PC-3 (cell line): ENCODE results near the gene RIN1. TPM values are rescaled to one million over a fixed set of nuclear protein-coding genes. Genes with fewer than 3 reads are reported as not detected.

Experiments used
- ATAC-seq: fragments of 200-7000 bp; cut with Tn5 transposase; 2 replicates; pipeline ENCODE4 v1.9.1; 2020; ENCODE audit warnings: mild to moderate bottlenecking, moderate library complexity
- BruUV-seq: library from RNA; stranded (reverse); fragments of 400-500 nt; replicated peaks from 2 replicates; lab custom pipeline; 2021; lab: Mats Ljungman, UMichigan
- CTCF ChIA-PET: fragments of 300-600 bp; sonication (Branson Sonifier 250); formaldehyde crosslinking; loops from one replicate; lab custom pipeline; 2022; ENCODE audit warnings: antibody characterized with exemption; lab: Charles Lee
- POLR2A ChIA-PET: fragments of 300-600 bp; sonication (Branson Sonifier 250); formaldehyde crosslinking; loops from one replicate; lab custom pipeline; 2022; ENCODE audit warnings: antibody characterized with exemption; ENCODE audit not compliant: unreplicated experiment; lab: Charles Lee
- DNase-seq: peaks from one replicate; pipeline ENCODE4 v3.0.0-alpha.2; 2015
- H2AFZ ChIP-seq: fragments of 300-600 bp; sonication (generic); 2 replicates; pipeline ENCODE4 v1.6.0; 2016; ENCODE audit warnings: antibody characterized with exemption, low read length
- H3F3A ChIP-seq: fragments of 300-600 bp; sonication (generic); one replicate; pipeline ENCODE4 v1.6.0; 2017; ENCODE audit warnings: antibody characterized with exemption, low read length, control low read depth, mild to moderate bottlenecking; ENCODE audit not compliant: unreplicated experiment
- H3K27ac ChIP-seq: fragments of 300-600 bp; sonication (generic); 2 replicates; pipeline ENCODE4 v1.5.1; 2016; ENCODE audit warnings: mild to moderate bottlenecking, low read length
- H3K27me3 ChIP-seq: fragments of 300-600 bp; sonication (generic); 2 replicates; pipeline ENCODE4 v1.6.1; 2016; ENCODE audit warnings: low read length, mixed read lengths
- H3K36me3 ChIP-seq: fragments of 300-600 bp; sonication (generic); 2 replicates; pipeline ENCODE4 v1.6.1; 2016; ENCODE audit warnings: low read depth, mixed run types, low read length, mixed read lengths
- H3K4me1 ChIP-seq: fragments of 300-600 bp; sonication (generic); 2 replicates; pipeline ENCODE4 v1.5.1; 2016; ENCODE audit warnings: low read length; ENCODE audit not compliant: insufficient read depth
- H3K4me2 ChIP-seq: fragments of 300-600 bp; sonication (generic); 2 replicates; pipeline ENCODE4 v1.6.0; 2016; ENCODE audit warnings: low read length
- H3K4me3 ChIP-seq: fragments of 300-600 bp; sonication (generic); 2 replicates; pipeline ENCODE4 v1.5.1; 2016; ENCODE audit warnings: mild to moderate bottlenecking, low read length, mixed read lengths
- H3K79me2 ChIP-seq: fragments of 300-600 bp; sonication (generic); 2 replicates; pipeline ENCODE4 v1.6.1; 2017; ENCODE audit warnings: low read length, mixed read lengths
- H3K9ac ChIP-seq: fragments of 300-600 bp; sonication (generic); 2 replicates; pipeline ENCODE4 v1.6.0; 2016; ENCODE audit warnings: mild to moderate bottlenecking, low read length
- H3K9me2 ChIP-seq: fragments of 300-600 bp; sonication (generic); replicated peaks from 2 replicates; pipeline ENCODE4 v1.6.1; 2016; ENCODE audit warnings: mixed run types, low read length, mixed read lengths
- H3K9me3 ChIP-seq: fragments of 300-600 bp; sonication (generic); 2 replicates; pipeline ENCODE4 v1.6.1; 2016; ENCODE audit warnings: low read length, mixed read lengths
- H4K20me1 ChIP-seq: fragments of 300-600 bp; sonication (generic); 2 replicates; pipeline ENCODE4 v1.6.1; 2016; ENCODE audit warnings: low read length, mixed read lengths
- EZH2 ChIP-seq: fragments of 300-600 bp; sonication (generic); IDR thresholded peaks from one replicate; pipeline ENCODE4 v1.6.1; 2017; ENCODE audit warnings: antibody characterized with exemption, mild to moderate bottlenecking, low read length; ENCODE audit not compliant: unreplicated experiment
- EZH2phosphoT487 ChIP-seq: fragments of 300-600 bp; sonication (generic); IDR thresholded peaks from 2 replicates; pipeline ENCODE4 v1.6.1; 2018; ENCODE audit warnings: mild to moderate bottlenecking, antibody characterized with exemption, low read length, borderline replicate concordance
- intact Hi-C: fragments of 100-400 bp; cut with micrococcal nuclease; formaldehyde crosslinking; loops from 2 replicates; pipeline ENCODE4 v1.9.0; 2023
- total RNA-seq: library from RNA; depleted of rRNA; stranded (reverse); fragments of >200 nt; gene quantifications from 2 replicates; pipeline ENCODE4 v1.2.3, GENCODE V29; 2014
- TF ChIP-seq, protein P1 (sequence below): fragments of 300-600 bp; sonication (generic); conservative IDR thresholded peaks from 2 replicates; pipeline ENCODE4 v1.5.1; 2017; ENCODE audit warnings: antibody characterized with exemption, low read depth, mild to moderate bottlenecking, low read length

RIN1 gene
- total RNA-seq, 1 experiment from 2014 or later: 41.2 TPM

DNA sequence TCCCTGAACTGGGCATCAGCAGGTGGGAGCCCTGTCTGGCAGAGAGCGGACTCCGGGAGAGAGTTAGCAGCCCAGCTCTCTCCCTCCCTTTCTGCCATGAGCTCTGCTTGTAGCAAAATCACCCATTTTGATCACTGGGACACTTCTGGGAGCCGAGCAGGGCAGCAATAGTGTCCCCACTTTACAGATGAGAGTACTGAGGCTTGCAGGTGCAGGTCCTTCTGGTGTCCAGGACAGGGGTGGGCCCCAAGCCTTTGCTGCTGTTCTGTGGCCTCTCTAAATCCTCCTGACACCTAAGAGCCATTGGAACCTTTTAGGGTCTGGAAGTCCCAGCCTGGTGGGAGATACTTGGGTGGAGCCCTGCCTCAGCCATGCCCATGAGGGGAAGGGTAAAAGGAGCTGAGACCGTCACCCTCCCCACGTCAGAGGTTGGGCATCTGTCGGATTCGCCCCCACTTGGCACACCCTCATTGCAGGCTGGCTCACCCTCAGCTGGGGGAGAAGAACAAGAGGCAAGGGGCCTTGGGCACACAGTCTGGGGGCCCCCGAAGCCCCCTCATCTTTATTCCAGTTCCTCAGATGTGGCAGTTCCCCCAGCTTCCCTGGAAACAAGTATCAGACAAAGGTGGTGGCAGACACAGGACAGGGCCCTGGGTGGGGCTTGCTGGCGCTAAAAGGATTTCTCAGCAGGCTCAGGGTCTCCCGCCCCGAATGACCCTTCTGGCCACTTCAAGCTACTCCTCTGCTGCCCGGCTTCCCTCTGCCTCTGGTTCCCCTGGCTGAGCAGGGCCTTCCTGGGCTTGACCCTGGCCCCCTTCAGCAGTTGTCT lies 4.5 kb downstream of the RIN1 start:
- Histone ChIP-seq H3K4me3 (no peak overlapping the region), H3K9ac (no peak overlapping the region), H3K79me2 (peaks cover 17% of the 10 kb centered on the region), H2AFZ (no peak overlapping the region), H3K27me3 (no peaks in the 10 kb centered on the region), H3K9me2 (no peaks in the 10 kb centered on the region), H3K9me3 (no peaks in the 10 kb centered on the region), H3K27ac (no peak overlapping the region), H3K4me2 (no peak overlapping the region), H3F3A (no peaks in the 10 kb centered on the region), H4K20me1 (no peaks in the 10 kb centered on the region), H3K36me3 (peaks cover 14% of the 10 kb centered on the region; the same call in 1 of the 2 replicates), H3K4me1 (peaks cover 40% of the 10 kb centered on the region)
- no TSS peak for BruUV-seq
- CTCF ChIA-PET: no interaction called here
- no peak for ATAC-seq
- intact Hi-C loops: no loop called here
- no peak for DNase-seq
- POLR2A ChIA-PET: no interaction called here
- TF ChIP-seq, protein P1, sequence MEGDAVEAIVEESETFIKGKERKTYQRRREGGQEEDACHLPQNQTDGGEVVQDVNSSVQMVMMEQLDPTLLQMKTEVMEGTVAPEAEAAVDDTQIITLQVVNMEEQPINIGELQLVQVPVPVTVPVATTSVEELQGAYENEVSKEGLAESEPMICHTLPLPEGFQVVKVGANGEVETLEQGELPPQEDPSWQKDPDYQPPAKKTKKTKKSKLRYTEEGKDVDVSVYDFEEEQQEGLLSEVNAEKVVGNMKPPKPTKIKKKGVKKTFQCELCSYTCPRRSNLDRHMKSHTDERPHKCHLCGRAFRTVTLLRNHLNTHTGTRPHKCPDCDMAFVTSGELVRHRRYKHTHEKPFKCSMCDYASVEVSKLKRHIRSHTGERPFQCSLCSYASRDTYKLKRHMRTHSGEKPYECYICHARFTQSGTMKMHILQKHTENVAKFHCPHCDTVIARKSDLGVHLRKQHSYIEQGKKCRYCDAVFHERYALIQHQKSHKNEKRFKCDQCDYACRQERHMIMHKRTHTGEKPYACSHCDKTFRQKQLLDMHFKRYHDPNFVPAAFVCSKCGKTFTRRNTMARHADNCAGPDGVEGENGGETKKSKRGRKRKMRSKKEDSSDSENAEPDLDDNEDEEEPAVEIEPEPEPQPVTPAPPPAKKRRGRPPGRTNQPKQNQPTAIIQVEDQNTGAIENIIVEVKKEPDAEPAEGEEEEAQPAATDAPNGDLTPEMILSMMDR: no peak
- TF ChIP-seq EZH2 (no peak), EZH2phosphoT487 (no peak)

DNA sequence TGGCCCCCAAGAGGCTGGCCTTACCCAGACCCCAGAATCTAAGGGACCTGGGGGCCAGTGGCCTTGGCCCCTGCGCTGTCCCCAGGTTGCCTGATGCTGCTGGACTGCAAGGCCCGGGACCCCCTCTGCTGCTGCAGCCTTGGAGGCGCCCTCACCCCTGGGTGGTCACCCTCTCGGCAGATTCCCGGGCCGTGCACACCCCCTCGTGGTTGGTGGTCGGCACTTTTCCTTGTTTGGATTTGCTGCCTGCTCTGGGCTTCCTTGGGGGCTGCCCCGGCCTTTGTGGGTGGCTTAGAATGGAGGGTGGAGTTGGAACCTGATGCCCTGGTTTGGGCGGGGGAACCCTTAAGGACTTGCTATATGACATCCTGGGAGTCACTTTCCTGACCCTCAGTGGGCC lies 5.3 kb downstream of the RIN1 start:
- Histone ChIP-seq H4K20me1 (no peaks in the 10 kb centered on the region), H3K4me2 (no peak overlapping the region), H3K27me3 (no peaks in the 10 kb centered on the region), H3K27ac (no peak overlapping the region), H3F3A (no peaks in the 10 kb centered on the region), H3K9me2 (no peaks in the 10 kb centered on the region), H3K79me2 (peaks cover 15% of the 10 kb centered on the region), H3K4me1 (peaks cover 36% of the 10 kb centered on the region), H3K36me3 (peaks cover 14% of the 10 kb centered on the region; the same call in 1 of the 2 replicates), H3K9ac (no peak overlapping the region), H2AFZ (no peak overlapping the region), H3K4me3 (no peak overlapping the region), H3K9me3 (no peaks in the 10 kb centered on the region)
- ChIA-PET POLR2A (no interaction called here), CTCF (no interaction called here)
- ATAC-seq (no peak), DNase-seq (no peak)
- no peak for TF ChIP-seq EZH2
- TF ChIP-seq, protein P1: no peak
- intact Hi-C loops: no loop called here
- no TSS peak for BruUV-seq

DNA sequence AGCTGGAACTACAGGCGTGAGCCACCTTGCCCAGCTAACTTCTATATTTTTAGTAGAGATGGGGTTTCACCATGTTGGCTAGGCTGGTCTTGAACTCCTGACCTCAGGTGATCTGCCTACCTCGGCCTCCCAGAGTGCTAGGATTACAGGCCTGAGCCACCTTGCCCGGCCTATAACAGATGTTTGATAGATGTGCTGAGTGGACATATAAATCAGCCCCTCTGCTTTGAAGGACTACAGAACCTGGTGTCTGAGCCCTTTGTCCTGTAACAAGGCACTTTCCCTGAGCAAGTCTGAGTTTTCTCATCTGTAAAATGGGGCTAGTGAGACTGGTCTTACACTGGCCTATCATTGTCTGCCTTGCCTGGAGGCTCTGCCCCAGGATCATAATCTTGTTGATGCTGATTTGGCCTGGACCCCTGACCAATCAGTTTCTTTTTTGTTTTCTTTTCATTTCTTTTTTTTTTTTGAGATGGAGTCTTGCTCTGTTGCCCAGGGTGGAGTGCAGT lies 7.0 kb downstream of the RIN1 start:
- CTCF ChIA-PET: interaction anchor here (1.0 to 1.2 kb wide), 2 partner anchors 16 to 57 kb away, joined by 3 to 6 read pairs; no protein-coding TSS in a partner anchor
- ATAC-seq: no peak
- peaks cover 23% of the 10 kb centered on the region for H3K4me1 ChIP-seq

More for the DNA sequence above, 7.0 kb downstream of the RIN1 start:
- Histone ChIP-seq H3K9me2 (no peaks in the 10 kb centered on the region), H3K27ac (no peak overlapping the region), H3F3A (no peaks in the 10 kb centered on the region), H3K27me3 (no peaks in the 10 kb centered on the region), H2AFZ (no peak overlapping the region), H3K79me2 (no peaks in the 10 kb centered on the region), H3K4me2 (no peak overlapping the region), H3K4me3 (no peak overlapping the region), H3K9me3 (no peaks in the 10 kb centered on the region), H3K9ac (no peak overlapping the region), H3K36me3 (peaks cover 14% of the 10 kb centered on the region; the same call in 1 of the 2 replicates), H4K20me1 (no peaks in the 10 kb centered on the region)
- intact Hi-C loops: no loop called here
- no TSS peak for BruUV-seq
- POLR2A ChIA-PET: no interaction called here
- TF ChIP-seq EZH2phosphoT487 (no peak), EZH2 (no peak)
- TF ChIP-seq, protein P1: no peak
- DNase-seq: no peak
